PC-9 (cell line): ENCODE results near the gene GFY.

Experiments used
- EZH2 ChIP-seq: fragments of 200-600 bp; sonication (generic); IDR thresholded peaks from 2 replicates; pipeline ENCODE4 v1.8.0; 2017; ENCODE audit warnings: antibody characterized with exemption, low read depth
- TF ChIP-seq, protein P1 (sequence below): fragments of 200-600 bp; sonication (generic); conservative IDR thresholded peaks from 2 replicates; pipeline ENCODE4 v1.6.1; 2017; ENCODE audit warnings: mixed run types, antibody characterized with exemption, mild to moderate bottlenecking, moderate library complexity

DNA sequence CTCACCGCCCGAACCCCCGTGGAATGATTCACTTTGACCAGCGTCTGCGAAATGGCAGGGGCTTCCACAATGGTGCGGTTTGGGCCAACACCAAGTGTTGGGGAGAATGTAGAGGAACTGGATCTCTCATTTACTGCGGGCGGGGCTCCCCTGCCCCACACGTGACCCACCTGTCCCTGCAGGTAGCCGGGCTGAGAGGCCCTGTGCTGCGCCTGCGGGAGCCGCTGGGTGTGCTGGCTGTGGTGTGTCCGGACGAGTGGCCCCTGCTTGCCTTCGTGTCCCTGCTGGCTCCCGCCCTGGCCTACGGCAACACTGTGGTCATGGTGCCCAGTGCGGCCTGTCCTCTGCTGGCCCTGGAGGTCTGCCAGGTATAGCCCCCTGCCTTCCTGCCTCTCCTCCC lies 43.0 kb downstream of the GFY start:
- no peak for TF ChIP-seq EZH2
- TF ChIP-seq, protein P1, sequence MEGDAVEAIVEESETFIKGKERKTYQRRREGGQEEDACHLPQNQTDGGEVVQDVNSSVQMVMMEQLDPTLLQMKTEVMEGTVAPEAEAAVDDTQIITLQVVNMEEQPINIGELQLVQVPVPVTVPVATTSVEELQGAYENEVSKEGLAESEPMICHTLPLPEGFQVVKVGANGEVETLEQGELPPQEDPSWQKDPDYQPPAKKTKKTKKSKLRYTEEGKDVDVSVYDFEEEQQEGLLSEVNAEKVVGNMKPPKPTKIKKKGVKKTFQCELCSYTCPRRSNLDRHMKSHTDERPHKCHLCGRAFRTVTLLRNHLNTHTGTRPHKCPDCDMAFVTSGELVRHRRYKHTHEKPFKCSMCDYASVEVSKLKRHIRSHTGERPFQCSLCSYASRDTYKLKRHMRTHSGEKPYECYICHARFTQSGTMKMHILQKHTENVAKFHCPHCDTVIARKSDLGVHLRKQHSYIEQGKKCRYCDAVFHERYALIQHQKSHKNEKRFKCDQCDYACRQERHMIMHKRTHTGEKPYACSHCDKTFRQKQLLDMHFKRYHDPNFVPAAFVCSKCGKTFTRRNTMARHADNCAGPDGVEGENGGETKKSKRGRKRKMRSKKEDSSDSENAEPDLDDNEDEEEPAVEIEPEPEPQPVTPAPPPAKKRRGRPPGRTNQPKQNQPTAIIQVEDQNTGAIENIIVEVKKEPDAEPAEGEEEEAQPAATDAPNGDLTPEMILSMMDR = no peak
